Thyroid gland (tissue), 4 donors: ENCODE measurements around the gene ST3GAL4.
"Not testable (repeated sequence)": the region's sequence is repeated elsewhere in the genome, so short reads cannot be mapped to it uniquely, and the experiment has no call there.

Source experiments
- CTCF ChIP-seq, 6 experiments: fragments of 200-600 bp in 3 of 6; fragments of 450-650 bp in 3 of 6; sonication (generic) in 3 of 6; IDR thresholded peaks; one replicate each; pipeline ENCODE4 v1.5.1; 2016 to 2019; ENCODE audit warnings: antibody characterized with exemption in 6 of 6, mild to moderate bottlenecking in 2 of 6, inconsistent platforms in 1 of 6, moderate library complexity in 1 of 6
- POLR2A ChIP-seq, 2 donors: fragments of 450-650 bp; IDR thresholded peaks; one replicate each; pipeline ENCODE4 v1.6.1; 2017; ENCODE audit warnings: antibody characterized with exemption in 2 of 2, mild to moderate bottlenecking in 2 of 2, moderate library complexity in 1 of 2

- TF ChIP-seq CTCF, POLR2A (IDR thresholded peaks at IDR 0.05): not testable (repeated sequence)
These were observed 19.2 kb downstream of the ST3GAL4 start for GRCh38 chr11:126374562-126375300.
